Ectodermal cell (in vitro differentiated cells): ENCODE results near the gene RAB11FIP3.

Experiments used
- H3K27ac ChIP-seq: 2 replicates; pipeline ENCODE4 v1.7.0; 2013; ENCODE audit warnings: mild to moderate bottlenecking, low read depth, low read length; ENCODE audit not compliant: insufficient read depth, poor library complexity, severe bottlenecking
- H3K27me3 ChIP-seq: 2 replicates; pipeline ENCODE4 v1.7.0; 2013; ENCODE audit warnings: mild to moderate bottlenecking, low read length; ENCODE audit not compliant: insufficient read depth, control insufficient read depth, poor library complexity, severe bottlenecking
- H3K36me3 ChIP-seq: one replicate; pipeline ENCODE4 v1.7.0; 2013; ENCODE audit warnings: low read length; ENCODE audit not compliant: control insufficient read depth, insufficient read depth
- H3K4me1 ChIP-seq: one replicate; pipeline ENCODE4 v1.7.0; 2013; ENCODE audit warnings: low read length; ENCODE audit not compliant: control insufficient read depth, insufficient read depth
- H3K4me3 ChIP-seq: 2 replicates; pipeline ENCODE4 v1.7.0; 2013; ENCODE audit warnings: low read depth, low read length, control low read depth; ENCODE audit not compliant: insufficient read depth
- H3K9me3 ChIP-seq: 2 replicates; pipeline ENCODE4 v1.7.0; 2013; ENCODE audit warnings: mild to moderate bottlenecking, low read length, moderate library complexity; ENCODE audit not compliant: control insufficient read depth
- WGBS, 2 experiments: methylation state at CpG; one replicate each; pipeline ENCODE4 v1.1.7; 2013; ENCODE audit warnings: missing lambda C conversion rate in 2 of 2; 5-methylcytosine and 5-hydroxymethylcytosine counted together

Gene RAB11FIP3

DNA sequence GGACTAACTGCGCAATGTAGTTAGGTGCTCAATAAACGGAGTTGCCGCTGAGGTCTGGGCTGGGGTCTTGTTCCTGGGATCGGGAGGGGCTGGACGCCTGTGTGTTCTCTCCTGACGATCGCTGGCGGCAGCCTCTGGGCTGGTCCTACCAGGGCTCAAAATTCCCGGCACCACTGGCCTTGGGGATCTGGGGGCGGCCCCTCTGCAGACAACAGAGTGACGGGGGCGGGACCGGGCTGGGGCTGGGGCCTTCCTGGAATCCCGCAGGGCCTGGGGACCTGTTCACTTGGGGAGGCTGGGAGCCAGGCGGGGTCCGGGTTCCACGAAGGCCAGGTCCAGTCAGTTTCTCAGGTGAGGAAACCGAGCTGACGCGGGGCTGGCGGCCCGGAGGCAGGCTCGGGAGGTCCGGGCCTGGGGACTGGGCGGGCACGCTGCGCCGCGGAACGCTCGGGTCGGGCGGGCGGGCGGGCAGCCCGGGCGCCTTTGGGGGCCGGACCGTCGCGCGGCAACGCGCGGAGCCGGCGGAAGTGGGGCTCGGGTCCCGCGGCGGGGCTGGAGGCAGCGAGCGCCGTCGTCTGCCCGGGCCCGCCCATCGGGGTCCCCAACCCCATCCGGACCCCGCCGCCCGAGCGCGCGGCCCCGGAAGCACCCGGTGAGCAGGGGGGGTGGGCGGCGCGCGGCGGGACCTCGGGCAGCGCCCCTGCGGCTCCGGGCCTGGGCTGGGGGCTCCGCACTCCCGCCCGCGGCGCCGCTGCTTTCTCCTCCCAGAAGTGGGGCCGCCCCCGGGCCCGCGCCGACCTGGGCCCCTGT lies 144.2 kb downstream of the RAB11FIP3 start, which contains the start of gene PIGQ:
TSS of gene PIGQ (plus strand) at position 524 of the 810 bp plus-strand sequence. CDS start 4,107 bp downstream, outside the sequence.
- no peaks in the 10 kb centered on the region for H3K9me3 ChIP-seq
- peaks cover 32% of the 10 kb centered on the region for H3K4me1 ChIP-seq
- no peaks in the 10 kb centered on the region for H3K27me3 ChIP-seq
- WGBS, 2 experiments, result 2% methylated on average over 87 of the region's 87 CpGs
- H3K4me3 ChIP-seq, result peak within 1 kb of the TSS; percentile 65
- peak within 1 kb of the TSS; percentile 16 for H3K27ac ChIP-seq
- H3K36me3 ChIP-seq, result no peaks in the 10 kb centered on the region
